NCI-H524 treated with DMSO at 0.1 percent for 48 hours (cell line): ENCODE results near the gene ADAMTS2.

ENCODE experiments used
- DNase-seq: peaks from one replicate; lab custom pipeline; 2025; lab: John Stamatoyannopoulos, UW

Gene ADAMTS2

GRCh38 chr5:179254638-179255271 lies 90.5 kb downstream of the ADAMTS2 start:
- DNase-seq: no peak

DNA sequence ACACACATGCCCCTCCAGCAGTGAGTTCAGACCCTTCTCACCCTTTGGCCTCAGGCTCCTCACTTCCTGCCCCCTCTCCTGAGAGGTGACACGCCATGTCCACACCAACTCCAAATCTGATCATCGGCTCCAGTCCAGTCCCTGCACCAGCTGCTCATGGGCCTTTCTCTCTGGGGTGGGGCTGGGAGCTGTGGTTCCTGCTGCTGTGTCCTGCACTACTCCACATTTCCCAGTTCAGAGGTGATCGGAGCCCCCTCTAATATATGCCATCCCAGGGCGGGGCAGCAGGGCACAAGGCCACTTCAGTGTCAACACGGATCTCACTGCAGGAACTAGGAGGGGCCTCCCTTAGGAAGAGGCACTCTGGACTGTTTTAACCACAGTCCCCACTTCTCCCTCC lies 91.5 kb downstream of the ADAMTS2 start:
- no peak for DNase-seq

DNA sequence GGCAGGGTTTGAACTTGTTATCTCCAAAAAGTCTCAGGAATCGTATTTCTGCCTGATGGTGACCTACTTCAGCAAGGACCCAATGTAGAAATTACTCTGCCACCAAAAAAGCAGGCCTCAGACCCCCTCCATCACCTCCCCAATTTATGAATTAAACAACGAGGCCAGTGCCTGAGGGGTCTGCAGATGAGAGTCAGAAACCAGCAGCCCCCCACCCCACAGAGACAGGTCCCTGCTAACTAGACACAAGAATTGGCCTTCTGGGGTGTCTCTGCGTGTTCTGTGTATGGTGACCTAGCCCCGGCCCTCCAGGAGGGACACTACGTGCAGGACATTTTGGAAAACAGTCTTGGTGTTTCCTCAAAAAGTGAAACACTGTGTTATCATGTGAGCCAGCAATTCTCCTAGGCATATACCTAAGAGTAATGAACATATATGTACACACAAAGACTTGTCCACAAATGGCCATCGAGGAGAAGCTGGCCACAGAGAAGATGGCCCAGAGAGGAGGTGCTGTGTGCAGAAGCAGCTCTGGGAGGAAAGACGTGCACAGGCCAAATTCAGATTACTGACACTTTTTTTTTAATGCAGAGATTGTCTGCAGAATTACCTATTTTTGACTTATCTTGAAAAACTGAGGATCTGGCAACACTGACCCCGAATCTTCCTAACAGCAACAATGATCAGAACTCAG lies 93.8 kb downstream of the ADAMTS2 start:
- no peak for DNase-seq

- no peak for DNase-seq
These were observed 94.6 kb downstream of the ADAMTS2 start for GRCh38 chr5:179250561-179251225.

DNA sequence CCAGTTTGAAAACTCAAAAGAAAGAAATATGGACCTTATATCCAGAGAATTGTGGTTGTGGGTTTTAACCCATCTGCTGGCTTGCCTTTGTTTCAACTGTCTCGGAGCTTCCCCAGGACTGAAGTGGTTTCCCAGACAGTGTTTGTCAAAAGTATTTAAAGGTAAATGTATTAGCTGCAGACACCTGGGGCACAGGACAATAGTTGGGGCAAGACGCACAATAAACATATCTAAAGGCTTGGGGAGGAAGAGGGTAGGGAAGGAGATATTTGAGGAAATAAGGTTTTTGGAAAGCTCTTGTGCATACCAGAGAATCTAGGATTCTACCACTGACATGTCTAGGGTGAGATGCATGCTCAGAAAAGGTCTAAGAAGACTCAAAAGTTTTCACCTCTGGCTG lies 99.0 kb downstream of the ADAMTS2 start:
- DNase-seq: no peak

DNA sequence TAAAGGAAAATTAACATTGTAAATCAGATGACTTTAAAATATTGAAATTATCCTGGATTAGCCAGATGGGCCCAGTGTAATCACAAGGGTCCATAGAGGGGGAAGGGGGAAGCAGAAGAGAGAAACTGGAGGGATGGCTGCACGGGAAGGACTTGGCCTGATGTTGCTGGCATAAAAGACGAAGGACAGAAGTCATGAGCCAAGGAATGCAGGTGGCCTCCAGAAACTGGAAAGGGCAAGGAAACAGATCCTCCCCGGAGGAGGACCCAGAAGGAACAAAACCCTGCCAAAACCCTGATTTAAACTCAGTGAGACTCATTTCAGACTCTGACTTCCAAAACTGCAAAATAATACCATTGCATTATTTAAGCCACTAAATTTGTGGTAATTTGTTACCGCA lies 100.2 kb downstream of the ADAMTS2 start:
- DNase-seq: no peak

- DNase-seq: no peak
These were observed 101.2 kb downstream of the ADAMTS2 start for GRCh38 chr5:179244044-179244443.

DNA sequence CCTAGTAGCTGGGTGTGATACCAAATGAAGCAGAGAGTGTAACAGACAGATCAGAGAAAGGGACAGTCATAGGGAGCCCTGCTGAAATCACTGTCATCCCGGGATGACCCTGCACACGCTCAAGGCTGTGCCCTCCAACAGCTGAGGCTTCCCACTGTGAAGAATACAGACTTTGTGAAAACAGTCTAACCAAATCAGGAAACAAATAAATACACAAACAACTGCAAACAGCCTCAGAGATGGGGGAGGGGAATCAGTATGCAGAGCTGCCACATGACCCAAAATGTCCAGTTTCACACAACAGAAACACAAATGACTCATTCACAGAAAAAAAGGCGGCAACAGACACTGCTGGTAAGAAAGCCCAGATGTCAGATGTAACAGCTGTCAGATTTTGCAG lies 101.9 kb downstream of the ADAMTS2 start:
- DNase-seq: no peak

DNA sequence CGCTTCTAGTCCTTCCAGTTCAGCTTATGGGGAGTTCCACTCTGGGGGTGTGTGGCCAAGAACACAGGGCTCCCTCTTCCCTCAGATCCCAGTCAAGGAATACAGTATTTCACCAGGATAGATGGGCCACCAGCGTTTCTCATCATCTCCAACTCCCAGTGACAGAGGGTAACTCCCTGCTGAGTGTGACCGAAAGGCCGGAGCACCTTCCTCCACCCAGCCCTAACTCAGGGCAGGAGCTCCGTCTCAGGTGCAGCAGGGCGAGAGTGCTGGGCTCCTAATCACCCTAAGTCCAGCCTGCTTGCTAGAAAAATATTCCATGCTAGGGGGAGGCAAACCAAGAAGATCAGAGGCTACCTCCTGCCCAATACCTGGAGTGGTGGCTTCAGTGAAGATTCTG lies 102.6 kb downstream of the ADAMTS2 start:
- DNase-seq: no peak

DNA sequence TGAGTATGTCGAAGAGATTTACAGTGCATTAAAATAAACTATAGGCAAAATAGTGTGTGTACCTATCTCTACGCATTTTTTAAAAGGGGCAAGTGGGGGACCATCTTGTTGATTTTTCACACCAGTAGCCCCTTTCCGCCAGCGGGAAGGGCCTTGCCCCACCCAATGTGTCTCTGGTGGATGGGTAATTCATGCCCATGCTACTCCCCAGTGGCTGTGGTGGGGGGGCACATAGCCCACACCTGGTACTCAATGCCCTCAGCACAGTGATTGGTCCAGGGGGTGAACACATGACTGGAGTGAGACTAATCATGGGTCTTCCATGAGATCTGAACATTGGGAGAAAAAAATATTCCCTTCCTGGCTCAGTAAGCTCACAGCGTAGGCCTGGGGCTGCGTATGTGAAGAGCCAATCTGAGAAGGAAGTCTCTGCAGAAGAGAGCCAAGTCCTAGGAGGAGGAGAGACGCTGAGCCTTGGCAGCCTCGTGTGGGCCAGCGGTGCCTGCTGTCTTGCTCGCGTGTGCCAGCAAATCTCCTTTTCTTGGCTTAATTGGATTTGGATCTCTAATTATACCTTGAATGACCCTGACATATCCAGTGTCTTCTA lies 103.4 kb downstream of the ADAMTS2 start:
- DNase-seq: no peak

- no peak for DNase-seq
These were observed 104.1 kb downstream of the ADAMTS2 start for GRCh38 chr5:179241175-179241574.

GRCh38 chr5:179240561-179240960 lies 104.7 kb downstream of the ADAMTS2 start:
- DNase-seq: no peak

DNA sequence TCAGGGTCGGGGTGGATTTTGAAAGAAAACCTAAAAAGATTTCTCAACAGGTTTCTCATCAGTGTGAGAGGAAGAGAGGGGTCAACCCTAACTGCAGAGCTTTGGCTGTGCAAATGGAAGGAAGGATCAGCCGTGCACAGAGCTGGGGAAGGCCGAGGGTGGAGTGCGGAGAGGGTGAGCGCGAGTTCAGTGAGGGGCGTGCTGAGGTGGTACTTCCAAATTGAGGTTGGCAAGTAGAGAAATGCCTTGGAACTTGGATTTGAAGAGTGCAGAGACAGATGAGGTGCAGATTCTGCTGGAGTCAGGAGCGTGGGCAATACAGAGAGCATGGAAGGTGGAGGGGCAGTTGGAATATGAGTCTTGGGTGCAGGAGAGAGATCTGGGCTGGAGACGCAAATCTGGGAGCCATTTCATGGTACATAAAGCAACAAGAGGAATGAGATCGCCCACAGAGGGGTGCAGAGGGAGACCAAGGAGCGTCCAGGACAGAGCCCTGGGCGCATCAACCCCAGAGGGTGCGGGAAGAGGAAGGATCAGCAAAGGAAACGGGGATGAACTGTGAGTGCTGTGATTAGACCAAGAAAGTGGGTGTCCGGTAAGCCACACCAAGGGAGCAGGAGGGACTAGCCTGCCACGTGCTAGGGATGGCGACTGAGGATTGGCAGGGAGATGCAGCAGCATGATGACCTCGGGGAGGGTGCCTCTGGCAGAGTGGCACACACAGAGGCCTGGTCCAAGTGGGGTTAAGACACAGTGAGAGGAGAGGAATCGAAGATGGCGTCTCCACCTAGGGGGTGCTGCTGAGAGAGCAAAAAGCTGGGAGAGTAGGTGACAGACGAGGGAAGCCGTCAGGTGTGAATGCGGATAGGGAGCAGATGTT lies 105.8 kb downstream of the ADAMTS2 start:
- no peak for DNase-seq

DNA sequence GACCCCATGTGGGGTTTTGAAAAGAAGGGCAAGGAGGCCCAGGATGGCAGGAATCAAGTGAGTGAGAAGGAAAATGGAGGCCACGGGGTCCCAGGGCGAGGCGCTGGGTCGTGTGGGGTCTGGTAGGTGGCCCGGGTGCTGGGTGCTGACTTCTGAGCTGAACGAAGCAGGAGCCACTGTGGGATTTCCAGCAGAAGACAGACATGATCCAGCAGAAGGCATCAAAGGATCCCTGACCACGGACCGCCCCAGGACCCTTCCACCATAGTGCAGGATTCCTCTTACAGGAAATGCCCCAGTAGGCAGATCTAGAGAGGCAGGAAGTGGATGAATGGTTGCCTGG lies 106.7 kb downstream of the ADAMTS2 start:
- DNase-seq: no peak

DNA sequence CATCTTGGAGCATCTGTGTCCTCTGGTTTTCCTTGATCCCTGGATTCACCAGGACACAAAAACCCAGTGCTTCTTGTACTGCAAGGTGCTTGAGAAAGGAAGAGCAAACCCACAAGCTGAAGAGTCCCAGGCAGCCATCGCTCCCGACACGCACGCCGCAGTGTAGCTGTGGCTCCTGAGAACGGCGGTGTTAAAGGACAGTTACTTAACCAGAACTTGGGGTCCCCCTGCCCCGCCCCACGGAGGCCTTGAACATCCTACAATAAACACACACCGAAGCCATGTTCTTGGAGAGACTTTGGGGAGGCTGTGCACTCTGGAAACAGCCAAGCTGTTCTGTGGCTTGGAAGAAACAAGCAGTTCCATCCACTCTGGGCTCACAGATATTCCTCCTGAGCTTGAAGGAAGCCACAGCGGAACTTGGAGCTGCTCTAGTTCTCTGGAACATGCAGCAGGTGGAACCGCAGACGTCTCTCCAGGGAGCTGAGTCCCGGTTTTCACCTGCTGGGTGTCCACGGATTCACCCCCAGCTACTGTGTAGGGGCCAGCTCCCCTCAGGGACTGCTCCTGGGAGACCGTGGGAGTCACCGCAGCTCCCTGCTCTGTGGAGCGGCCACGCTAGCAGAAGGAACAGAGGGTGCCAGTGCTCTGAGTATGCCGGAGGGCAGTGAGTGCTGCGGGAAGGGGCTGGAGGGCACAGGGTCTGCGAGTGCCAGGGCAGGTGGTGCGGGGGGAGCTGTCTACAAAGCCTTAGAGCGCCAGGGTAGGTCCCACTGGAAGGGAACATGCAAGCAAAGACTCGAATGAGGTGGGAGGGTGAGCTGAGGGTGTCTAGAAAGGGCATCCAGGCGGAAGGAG lies 107.3 kb downstream of the ADAMTS2 start:
- no peak for DNase-seq

DNA sequence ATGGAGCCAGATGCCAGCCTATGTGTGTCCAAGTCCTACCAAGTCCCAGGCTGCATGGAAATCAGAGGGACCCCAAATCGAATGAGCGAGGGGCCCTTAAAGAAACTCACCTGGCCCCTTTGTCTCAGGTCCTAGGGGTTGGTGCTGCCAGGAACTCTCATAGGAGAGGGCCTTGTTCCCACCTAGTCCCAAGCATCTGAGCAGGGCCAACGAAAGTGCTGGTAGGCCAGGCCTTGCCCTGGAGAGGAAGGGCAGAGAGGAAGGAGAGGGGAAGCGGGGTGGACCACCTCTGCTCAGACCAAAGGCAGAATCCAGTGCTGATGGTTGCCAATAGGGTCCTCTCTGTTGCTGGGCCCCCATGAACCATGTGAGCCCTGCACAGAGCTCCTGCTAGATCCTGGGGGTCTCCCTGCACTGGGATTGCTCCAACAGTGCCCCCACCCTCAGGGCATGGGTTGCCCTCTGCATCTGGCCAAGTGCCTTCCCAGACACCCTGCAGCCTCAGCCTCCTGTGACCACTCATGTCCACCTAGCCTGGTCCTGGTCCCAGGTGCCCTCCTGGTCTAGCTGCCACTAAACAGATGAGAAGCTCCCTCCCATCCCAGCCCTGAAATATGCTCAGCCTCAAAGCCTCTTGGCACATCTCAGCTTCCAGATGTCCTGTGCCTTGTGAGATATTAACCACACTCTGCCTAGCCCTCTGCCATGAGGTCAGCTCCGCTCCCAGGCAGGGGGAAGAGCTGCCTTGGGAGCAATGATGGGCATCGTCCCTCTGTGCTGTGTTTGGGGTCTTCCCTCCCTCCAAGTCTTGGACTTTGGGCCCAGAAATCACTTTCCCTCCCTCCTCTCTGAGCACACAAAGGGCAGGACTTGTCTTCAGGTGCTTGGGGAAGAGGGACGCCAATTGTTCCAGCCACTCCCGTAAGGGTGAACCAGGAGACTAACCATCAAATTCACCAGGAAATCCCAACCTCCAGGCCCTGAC lies 109.6 kb downstream of the ADAMTS2 start:
- DNase-seq: no peak

GRCh38 chr5:179234563-179235135 lies 110.6 kb downstream of the ADAMTS2 start:
- no peak for DNase-seq

DNA sequence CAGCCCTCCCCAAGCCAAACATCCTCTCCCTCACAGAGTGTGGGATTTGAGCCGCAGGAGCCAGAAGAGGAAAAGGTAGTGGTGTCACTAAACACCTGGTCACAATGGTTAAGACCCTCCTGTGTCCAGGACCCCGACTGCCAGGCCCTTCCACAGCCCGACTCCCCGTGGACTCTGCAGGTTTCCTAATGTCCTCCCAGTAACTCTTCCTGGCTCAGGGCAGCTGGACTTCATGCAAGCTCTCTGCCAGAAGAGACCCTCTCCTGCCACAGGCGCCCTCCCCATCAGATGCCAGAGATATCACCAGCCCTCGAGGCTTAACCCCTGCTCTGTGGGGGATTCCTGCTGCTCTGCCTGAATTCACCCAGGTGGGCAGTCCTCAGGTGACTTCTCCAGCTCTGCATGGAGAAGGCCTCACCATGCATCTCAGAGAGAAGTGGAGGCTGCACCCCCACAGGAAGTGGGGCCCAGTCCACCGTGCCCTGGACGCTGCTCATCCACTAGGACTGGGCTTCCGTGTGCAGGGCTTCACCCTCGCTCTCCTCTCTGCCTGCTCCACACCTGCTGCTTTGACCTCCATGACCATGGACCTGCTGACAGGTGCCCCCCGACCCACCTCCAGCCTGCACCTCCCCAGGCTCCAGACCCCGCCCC lies 111.2 kb downstream of the ADAMTS2 start:
- DNase-seq: no peak
